HepG2 (cell line): ENCODE results near the gene GRIK1. TPM values are rescaled to one million over a fixed set of nuclear protein-coding genes. Genes with fewer than 3 reads are reported as not detected.

Experiments
- ATAC-seq: fragments of 200-7000 bp; cut with Tn5 transposase; 3 replicates; pipeline ENCODE4 v1.9.1; 2020; ENCODE audit warnings: mild to moderate bottlenecking, moderate library complexity
- BruUV-seq: library from RNA; stranded (reverse); fragments of 400-500 nt; replicated peaks from 2 replicates; lab custom pipeline; 2021; lab: Mats Ljungman, UMichigan
- CTCF ChIA-PET: fragments of 300-600 bp; formaldehyde crosslinking; extraction: SDS; loops from one replicate; lab custom pipeline; 2021; ENCODE audit warnings: low total read pairs, inconsistent platforms, low intra/inter-chr PET ratio; lab: Yijun Ruan, JAX
- POLR2A ChIA-PET: fragments of 350-600 bp; sonication (Branson Sonifier 250); formaldehyde crosslinking; loops from one replicate; lab custom pipeline; 2020; ENCODE audit warnings: antibody characterized with exemption, inconsistent platforms; lab: Yijun Ruan, JAX
- DNase-seq: peaks from one replicate; pipeline ENCODE4 v3.0.0-alpha.2; 2015; ENCODE audit warnings: low spot score
- FAIRE-seq: peaks from 3 replicates; lab custom pipeline; 2011; peaks lifted over from hg19 to GRCh38; lab: Jason Lieb, UNC
- H2AFZ ChIP-seq: one replicate; pipeline ENCODE4 v1.6.1; 2011; ENCODE audit warnings: low read length, inconsistent platforms
- H3K27ac ChIP-seq: fragments of 300-600 bp; 3 replicates; pipeline ENCODE4 v1.8.0; 2011; ENCODE audit warnings: mixed run types, mild to moderate bottlenecking, mixed read lengths, low read length, inconsistent platforms; ENCODE audit not compliant: insufficient read depth; ENCODE audit errors: extremely low read length
- H3K27me3 ChIP-seq, 2 experiments: fragments of 200-600 bp in 1 of 2; 2 replicates in 1 of 2; 3 replicates in 1 of 2; pipeline versions ENCODE4 v1.6.0 to v1.8.0; 2011; ENCODE audit warnings: low read length in 2 of 2, mild to moderate bottlenecking in 2 of 2, moderate library complexity in 2 of 2, inconsistent platforms in 1 of 2; ENCODE audit not compliant: insufficient read depth in 2 of 2, control insufficient read depth in 1 of 2
- H3K36me3 ChIP-seq, 2 experiments: fragments of 200-600 bp in 1 of 2; replicated peaks in 1 of 2; 2 replicates in 1 of 2; 3 replicates in 1 of 2; pipeline versions ENCODE4 v1.5.1 to v1.8.0; 2011; ENCODE audit warnings: low read length in 2 of 2, inconsistent platforms in 1 of 2; ENCODE audit not compliant: insufficient read depth in 2 of 2, control insufficient read depth in 1 of 2
- H3K4me1 ChIP-seq: 2 replicates; pipeline ENCODE4 v1.5.1; 2012; ENCODE audit warnings: low read length, inconsistent platforms; ENCODE audit not compliant: insufficient read depth
- H3K4me2 ChIP-seq: 2 replicates; pipeline ENCODE4 v1.6.0; 2011; ENCODE audit warnings: low read depth, low read length, inconsistent platforms
- H3K4me3 ChIP-seq, 3 experiments: fragments of 200-600 bp in 1 of 3; sonication (generic), shearing (Covaris generic) in 1 of 3; replicated peaks in 1 of 3; 2 replicates each; pipeline ENCODE4 v1.5.1; 2011 to 2016; ENCODE audit warnings: low read length in 3 of 3, inconsistent platforms in 2 of 3, low read depth in 2 of 3, mild to moderate bottlenecking in 2 of 3, control low read depth in 1 of 3, mixed read lengths in 1 of 3; ENCODE audit not compliant: insufficient read depth in 1 of 3
- H3K79me2 ChIP-seq: one replicate; pipeline ENCODE4 v1.6.1; 2011; ENCODE audit warnings: low read length, inconsistent platforms; ENCODE audit not compliant: insufficient read depth
- H3K9ac ChIP-seq: 2 replicates; pipeline ENCODE4 v1.6.0; 2011; ENCODE audit warnings: mild to moderate bottlenecking, low read depth, low read length, inconsistent platforms; ENCODE audit not compliant: insufficient read depth
- H3K9me3 ChIP-seq: 2 replicates; pipeline ENCODE4 v1.5.1; 2012; ENCODE audit warnings: mild to moderate bottlenecking, low read length
- H4K20me1 ChIP-seq: 2 replicates; pipeline ENCODE4 v1.6.0; 2011; ENCODE audit warnings: inconsistent platforms, mild to moderate bottlenecking, low read length, moderate library complexity; ENCODE audit not compliant: insufficient read depth
- HES4 ChIP-seq: sonication (generic); formaldehyde crosslinking; IDR thresholded peaks from 2 replicates; pipeline ENCODE4 v1.9.0; 2021; ENCODE audit warnings: mild to moderate bottlenecking, missing genetic modification reagents, borderline replicate concordance
- HHEX ChIP-seq: IDR thresholded peaks from 2 replicates; pipeline ENCODE4 v1.6.1; 2016; ENCODE audit warnings: control low read depth
- RCOR2 ChIP-seq: IDR thresholded peaks from 2 replicates; pipeline ENCODE4 v1.6.1; 2016; ENCODE audit warnings: missing biosample characterization, missing genetic modification reagents
- RFX3 ChIP-seq: IDR thresholded peaks from 2 replicates; pipeline ENCODE4 v1.6.1; 2016; ENCODE audit warnings: missing biosample characterization, missing genetic modification reagents
- RFX5 ChIP-seq: IDR thresholded peaks from 2 replicates; pipeline ENCODE4 v1.6.1; 2011; ENCODE audit warnings: low read depth, low read length, improper control_type of control experiment
- ZBTB46 ChIP-seq: sonication (generic); formaldehyde crosslinking; IDR thresholded peaks from 2 replicates; pipeline ENCODE4 v1.4.0; 2020; ENCODE audit warnings: mild to moderate bottlenecking, missing genetic modification reagents, borderline replicate concordance
- ZFYVE20 ChIP-seq: sonication (generic); formaldehyde crosslinking; IDR thresholded peaks from 2 replicates; pipeline ENCODE4 v1.8.0; 2023; ENCODE audit warnings: low read depth, mild to moderate bottlenecking, moderate library complexity, missing genetic modification reagents, borderline replicate concordance
- ZNF572 ChIP-seq: sonication (generic); formaldehyde crosslinking; IDR thresholded peaks from 2 replicates; pipeline ENCODE4 v1.5.1; 2020; ENCODE audit warnings: mild to moderate bottlenecking, missing genetic modification reagents
- WGBS: methylation state at CpG from one replicate; pipeline ENCODE4 v1.1.6; 2017; ENCODE audit warnings: low lambda C conversion rate; 5-methylcytosine and 5-hydroxymethylcytosine counted together
- in situ Hi-C: cut with HindIII; loops from 2 replicates; pipeline ENCODE4 v1.10.0; 2017; ENCODE audit warnings: low pct_unique_long_range_greater_than_20kb; ENCODE audit not compliant: extremely low pct_ligation_motif_present
- intact Hi-C: fragments of 100-400 bp; cut with micrococcal nuclease; formaldehyde crosslinking; loops from one replicate; pipeline ENCODE4 v1.10.0; 2022; ENCODE audit not compliant: unreplicated experiment
- polyA plus RNA-seq, 8 experiments: library from polyadenylated mRNA; depleted of rRNA in 3 of 8; stranded (reverse) in 7 of 8; unstranded in 1 of 8; fragments of >200 nt; fragmentation: Illumina TruSeq in 4 of 8; extraction: Trizol in 4 of 8; gene quantifications; 2 replicates each; pipeline versions ENCODE4 v1.2.1 to v1.2.3, GENCODE V29; 2011 to 2016; ENCODE audit warnings: low read depth in 4 of 8, missing spikeins in 1 of 8, mixed read lengths in 1 of 8; ENCODE audit not compliant: insufficient read depth in 1 of 8
- total RNA-seq, 5 experiments: library from RNA; depleted of rRNA; stranded (reverse); fragments of >200 nt; fragmentation: Illumina TruSeq; extraction: Trizol; gene quantifications; 2 replicates each; pipeline ENCODE4 v1.2.3, GENCODE V29; 2016; ENCODE audit warnings: low read depth in 1 of 5

GRIK1 gene
- total and polyA plus RNA-seq, 2 of the 13 experiments (the other 11 are each of a cell fraction or from before 2014, with no cell fraction given): not detected

- TF ChIP-seq ZBTB46: no peak
- TF ChIP-seq ZNF572: no peak
- TF ChIP-seq RFX3 (CRISPR knock-in tag): no peak
- no peak for TF ChIP-seq HHEX (CRISPR knock-in tag)
- TF ChIP-seq HES4 (CRISPR knock-in tag): no peak
- TF ChIP-seq ZFYVE20 (CRISPR knock-in tag): no peak
- no peak for TF ChIP-seq RFX5
Observed at GRCh38 chr21:29854795-29855194, 85.0 kb downstream of the GRIK1 start (continued).

GRCh38 chr21:29851611-29852010 lies 88.2 kb downstream of the GRIK1 start:
- Histone ChIP-seq H3K9me3 (no peaks in the 10 kb centered on the region), H3K79me2 (no peaks in the 10 kb centered on the region), H3K9ac (no peak overlapping the region), H2AFZ (no peak overlapping the region), H3K36me3 (no peaks in the 10 kb centered on the region), H3K4me2 (no peak overlapping the region), H4K20me1 (no peaks in the 10 kb centered on the region), H3K27me3 (no peaks in the 10 kb centered on the region), H3K4me3 (no peak overlapping the region), H3K27ac (no peak overlapping the region), H3K4me1 (no peaks in the 10 kb centered on the region)
- 30% methylated on average over 3 of the region's 3 CpGs for WGBS
- ChIA-PET POLR2A (no interaction called here), CTCF (interaction anchor here (2.0 kb wide), 1 partner anchor 762 kb away, joined by 6 read pairs; no protein-coding TSS in a partner anchor)
- intact Hi-C loops (no loop called here), in situ Hi-C loops (no loop called here)
- FAIRE-seq (no peak), ATAC-seq (no peak), DNase-seq (no peak)
- no TSS peak for BruUV-seq
- TF ChIP-seq RFX5 (no peak), RCOR2 (no peak)
